Measurements from ENCODE around the gene CACNG4. TPM values are rescaled to one million over a fixed set of nuclear protein-coding genes. Genes with fewer than 3 reads are reported as not detected.
"Not testable (repeated sequence)": the region's sequence is repeated elsewhere in the genome, so short reads cannot be mapped to it uniquely, and the experiment has no call there.

CACNG4 gene
- total RNA-seq, 1 donor from 2014 or later: not detected

DNA sequence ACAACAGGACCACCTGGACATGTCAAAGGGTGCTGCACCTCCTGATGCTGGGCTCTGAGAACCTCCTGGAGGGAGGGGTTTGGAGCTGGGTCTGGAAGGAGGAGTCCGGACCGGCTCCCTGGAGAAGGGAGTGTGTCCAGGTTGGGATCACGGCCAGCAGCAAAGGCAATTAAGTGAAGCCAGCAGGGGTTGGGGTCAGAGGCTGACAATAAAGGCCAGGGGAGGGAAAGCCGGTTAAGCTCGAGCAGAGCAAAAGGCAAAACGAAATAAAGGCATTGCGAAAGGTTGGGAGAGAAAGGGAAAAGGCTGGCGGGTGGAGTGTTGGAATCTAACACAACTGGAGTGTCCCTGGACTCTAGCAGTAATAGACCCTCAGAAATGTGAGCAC, 992 bp upstream of the CACNG4 start:
- DNase-seq (ENCODE audit: low spot score): no peak

DNA sequence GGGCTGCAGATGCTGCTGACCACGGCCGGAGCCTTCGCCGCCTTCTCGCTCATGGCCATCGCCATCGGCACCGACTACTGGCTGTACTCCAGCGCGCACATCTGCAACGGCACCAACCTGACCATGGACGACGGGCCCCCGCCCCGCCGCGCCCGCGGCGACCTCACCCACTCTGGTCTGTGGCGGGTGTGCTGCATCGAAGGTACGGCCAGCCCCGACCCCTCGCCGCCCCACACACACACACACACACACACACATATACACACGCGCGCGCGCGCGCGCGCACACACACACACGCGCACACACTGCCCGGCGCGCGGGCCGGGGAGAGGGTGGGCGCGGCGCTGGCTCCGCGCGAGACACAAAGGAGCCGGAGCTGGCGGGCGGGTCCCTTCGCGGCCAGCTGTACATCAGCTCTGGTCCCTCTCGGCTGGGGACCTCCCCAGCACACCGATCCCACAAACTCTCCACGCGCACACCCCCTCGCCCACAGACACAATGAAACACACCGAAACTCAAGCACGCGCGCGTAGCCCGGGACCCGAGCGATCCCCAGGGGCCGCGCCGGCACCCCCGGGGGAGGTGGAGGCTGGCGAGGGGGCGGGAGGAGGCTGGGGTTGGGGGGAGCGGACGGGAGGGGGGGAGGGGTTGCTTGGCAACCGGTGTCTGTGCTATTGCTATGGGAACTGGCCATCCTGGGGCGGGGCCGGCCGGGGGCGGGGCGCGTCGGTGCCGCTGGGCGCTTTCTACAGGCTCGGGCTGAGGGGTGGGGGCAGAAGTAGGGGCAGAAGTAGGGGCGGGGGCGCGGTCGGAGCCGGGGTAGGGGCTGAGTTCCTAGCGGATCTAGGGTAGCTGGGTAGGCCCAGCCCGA, 658 bp downstream of the CACNG4 start:
- no peak for DNase-seq (ENCODE audit: low spot score)

- no peak for DNase-seq (ENCODE audit: low spot score)
These were observed 1.3 kb downstream of the CACNG4 start for GRCh38 chr17:66965801-66966262.

DNA sequence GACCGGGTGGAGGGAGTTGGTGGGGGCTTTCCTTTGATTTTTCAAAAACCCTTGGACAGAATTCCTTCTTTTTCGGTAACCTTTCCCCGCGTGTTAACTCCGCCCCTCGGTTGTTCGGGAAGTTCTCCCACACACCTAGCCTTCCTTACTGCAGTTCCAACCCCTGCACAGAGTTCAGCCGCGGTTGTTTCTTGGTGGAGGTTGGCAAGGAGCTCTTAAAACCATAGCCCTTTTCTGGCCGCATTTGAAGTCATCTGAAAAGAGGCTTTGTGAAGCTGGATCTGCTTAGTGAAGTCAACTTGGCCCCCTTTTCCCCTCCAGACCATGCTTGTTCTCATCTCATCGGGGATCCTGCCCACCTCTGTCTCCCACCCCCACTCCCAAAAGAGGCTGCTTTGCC, 1.8 kb downstream of the CACNG4 start:
- no peak for DNase-seq (ENCODE audit: low spot score)

GRCh38 chr17:66966704-66967418, 2.4 kb downstream of the CACNG4 start:
- no peak for DNase-seq (ENCODE audit: low spot score)

GRCh38 chr17:66967837-66968543, 3.5 kb downstream of the CACNG4 start:
- no peak for DNase-seq (ENCODE audit: low spot score)

DNA sequence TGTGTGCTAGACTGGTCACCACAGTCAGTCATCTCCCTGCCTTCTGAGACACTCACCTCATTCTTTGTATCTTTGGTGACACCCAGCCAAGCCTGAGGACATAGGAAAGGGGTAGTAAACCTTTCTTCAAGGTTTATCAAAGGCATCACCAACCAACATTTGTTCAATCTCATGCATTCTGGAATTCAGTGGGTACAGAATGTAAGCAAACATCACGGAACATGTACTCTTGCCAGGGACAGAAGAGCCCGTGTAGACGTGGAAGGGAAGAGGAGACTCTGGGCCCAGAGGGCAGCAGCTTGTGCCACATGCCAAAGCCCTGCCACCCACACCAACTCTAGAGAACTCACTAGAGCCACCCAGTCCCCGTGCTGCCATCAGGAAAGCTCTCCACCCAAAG, 4.4 kb downstream of the CACNG4 start:
- no peak for DNase-seq (ENCODE audit: low spot score)

- DNase-seq (ENCODE audit: low spot score): no peak
These were observed 5.6 kb downstream of the CACNG4 start for GRCh38 chr17:66970140-66970539.

GRCh38 chr17:66970797-66971196, 6.3 kb downstream of the CACNG4 start:
- no peak for DNase-seq (ENCODE audit: low spot score)

- no peak for DNase-seq (ENCODE audit: low spot score)
These were observed 6.8 kb downstream of the CACNG4 start for GRCh38 chr17:66971264-66971663.

DNA sequence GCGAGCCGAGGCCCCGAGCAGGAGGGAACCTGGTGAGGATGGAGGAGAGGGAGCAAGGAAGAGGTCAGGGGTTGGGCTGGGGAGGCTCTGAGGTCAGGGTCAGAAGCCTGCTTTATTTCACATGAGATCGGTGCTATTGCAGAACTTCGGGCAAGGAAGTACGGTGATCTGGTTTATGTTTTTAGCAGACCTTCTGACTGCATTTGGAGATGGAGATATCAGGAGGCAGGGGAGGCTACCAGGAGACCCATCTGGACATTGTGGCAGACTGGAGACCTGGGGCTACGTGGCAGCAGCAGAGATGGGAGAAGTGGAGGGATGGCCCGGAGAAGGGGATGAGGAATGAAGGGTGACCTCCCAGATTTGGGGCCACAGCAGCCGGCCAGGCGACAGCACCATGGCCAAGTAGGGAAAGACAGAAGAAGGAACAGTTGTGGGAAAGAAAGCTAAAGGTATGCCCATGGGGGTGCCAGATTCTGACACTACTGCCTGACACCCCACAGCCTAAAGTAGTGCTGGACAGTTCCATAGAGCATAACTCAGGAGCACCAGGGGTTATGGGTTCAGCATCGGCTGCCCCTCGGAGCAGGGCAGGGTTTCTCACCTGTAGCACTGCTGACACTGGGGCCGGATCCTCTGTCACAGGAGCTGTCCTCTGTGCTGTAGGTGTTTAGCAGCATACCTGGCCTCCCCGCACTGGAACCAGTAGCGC, 7.4 kb downstream of the CACNG4 start:
- no peak for DNase-seq (ENCODE audit: low spot score)

- not testable (repeated sequence) for DNase-seq (ENCODE audit: low spot score)
These were observed 7.9 kb downstream of the CACNG4 start for GRCh38 chr17:66972442-66972830.

GRCh38 chr17:66975188-66975587, 10.7 kb downstream of the CACNG4 start:
- DNase-seq (ENCODE audit: low spot score): no peak

GRCh38 chr17:66975614-66976378, 11.3 kb downstream of the CACNG4 start:
- no peak for DNase-seq (ENCODE audit: low spot score)

DNA sequence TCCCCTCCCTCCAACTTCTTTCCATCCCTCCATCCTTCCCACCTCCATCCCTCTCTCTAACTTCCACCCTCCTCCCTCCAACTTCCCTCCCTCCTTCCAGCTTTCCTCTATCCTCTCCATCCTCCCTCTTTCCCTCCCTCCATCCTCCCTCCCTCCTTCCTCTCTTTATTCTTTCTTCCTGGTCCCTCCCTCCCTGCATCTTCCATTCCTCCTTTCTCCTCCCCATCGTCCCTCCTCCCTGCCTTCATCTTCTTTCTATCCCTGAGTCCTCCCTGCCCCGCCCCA, 11.8 kb downstream of the CACNG4 start:
- DNase-seq (ENCODE audit: low spot score): no peak

DNA sequence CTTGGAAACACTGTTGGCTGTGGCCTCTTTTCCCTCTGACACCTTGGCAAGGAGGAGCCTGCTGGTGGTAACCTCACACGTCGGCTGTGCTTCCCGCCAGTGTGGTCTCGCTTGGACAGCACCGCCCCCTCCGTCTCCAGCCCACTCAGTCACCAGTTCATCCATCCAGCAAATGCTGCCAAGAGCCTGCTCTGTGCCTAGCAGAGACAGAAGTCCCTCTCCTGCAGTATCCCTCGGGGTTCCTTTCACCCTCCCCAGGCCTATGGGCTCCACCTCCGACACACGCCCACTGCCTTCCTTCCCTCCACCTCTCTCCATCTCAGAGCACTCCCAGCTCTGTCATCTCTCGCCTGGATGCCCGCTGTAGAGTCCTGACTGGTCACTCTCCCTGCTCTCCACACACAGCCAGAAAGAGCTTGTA, 12.3 kb downstream of the CACNG4 start:
- DNase-seq (ENCODE audit: low spot score): no peak

DNA sequence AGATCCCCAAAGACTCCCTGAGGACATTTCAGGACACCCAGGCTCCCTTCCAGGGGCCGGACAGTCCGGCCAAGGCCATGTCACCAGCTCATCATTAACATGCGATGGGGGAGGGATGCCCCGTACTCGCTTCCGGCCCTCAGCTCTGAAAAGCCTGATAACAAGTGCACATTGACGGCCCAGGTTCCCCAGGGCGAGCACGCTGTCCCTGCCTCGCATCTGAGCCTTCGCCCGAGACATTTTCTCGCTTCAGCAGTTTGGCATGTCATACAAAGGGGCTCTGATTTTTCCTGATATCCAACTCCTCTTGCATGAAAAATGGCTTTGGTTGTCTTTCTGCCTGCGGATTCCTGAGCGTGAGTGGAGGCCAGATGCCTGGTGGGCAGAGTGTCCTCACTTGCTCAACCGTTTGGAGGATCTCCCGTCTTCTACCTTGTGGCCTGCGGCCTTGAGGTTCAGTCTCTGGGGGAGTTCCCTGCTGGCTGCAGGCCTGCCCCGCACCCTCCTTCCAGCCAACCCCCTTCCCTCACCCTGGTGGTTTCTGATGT, 14.1 kb downstream of the CACNG4 start:
- no peak for DNase-seq (ENCODE audit: low spot score)

DNA sequence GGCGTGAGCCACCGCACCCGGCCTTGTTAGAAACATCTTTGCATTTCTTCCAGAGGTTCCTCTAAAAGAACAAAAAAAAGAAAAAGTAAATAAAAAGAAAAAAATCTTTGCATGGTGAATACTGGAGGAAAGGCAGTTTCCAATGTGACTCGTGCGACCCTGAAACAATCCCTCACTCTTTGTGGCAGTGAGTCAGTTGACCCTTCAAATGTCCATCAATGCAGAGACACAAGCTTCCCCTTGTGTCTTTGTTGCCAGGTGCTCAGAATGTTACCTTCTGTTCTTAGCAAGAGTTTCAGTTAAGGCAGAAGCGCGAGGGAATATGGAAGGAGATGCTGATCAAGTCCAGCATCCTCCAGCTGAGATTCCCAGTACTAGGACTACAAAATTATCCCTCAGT, 16.4 kb downstream of the CACNG4 start:
- DNase-seq (ENCODE audit: low spot score): no peak

GRCh38 chr17:66981983-66982508, 17.5 kb downstream of the CACNG4 start:
- no peak for DNase-seq (ENCODE audit: low spot score)

DNA sequence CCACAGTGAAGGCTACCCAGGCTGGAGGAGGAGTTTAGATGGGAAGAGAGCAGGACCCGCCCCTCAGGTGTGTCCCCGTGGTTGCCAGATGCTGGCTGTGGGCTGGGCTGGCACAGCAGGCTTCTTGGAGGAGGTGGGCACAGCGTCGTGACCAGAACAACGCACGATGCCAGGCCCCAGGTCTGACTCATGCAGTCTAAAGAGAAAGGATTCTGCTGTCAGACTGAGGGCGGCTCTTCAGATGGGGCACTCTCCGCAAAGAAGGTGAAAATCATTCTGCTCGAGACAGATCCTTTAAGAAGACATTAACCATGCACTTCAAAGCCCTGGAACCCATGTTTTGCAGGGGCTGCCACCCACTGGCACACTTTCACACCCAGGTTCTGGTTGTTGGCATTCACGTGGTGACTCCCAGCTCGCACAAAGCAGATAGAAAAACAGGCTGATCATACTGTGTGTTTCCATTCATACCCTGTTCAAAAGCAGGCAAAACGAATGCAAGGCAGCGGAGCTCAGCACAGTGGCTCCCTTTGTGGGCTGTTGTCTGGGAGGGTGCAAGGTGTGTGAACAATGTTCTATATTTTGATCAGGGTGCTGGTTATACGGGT, 19.0 kb downstream of the CACNG4 start:
- DNase-seq (ENCODE audit: low spot score): no peak
